ENCODE data around the gene RGMA. TPM values are rescaled to one million over a fixed set of nuclear protein-coding genes. Genes with fewer than 3 reads are reported as not detected.
A peak's percentile ranks its signal among the peaks of the same experiment; 100 is the strongest.

Gene RGMA
- total RNA-seq, 2 experiments from 2014 or later = not detected

GRCh38 chr15:93110502-93111040 lies 21.6 kb upstream of the RGMA start:
- DNase-seq (no peak), ATAC-seq (no peak)
- Mint-ChIP-seq H3K27ac (no peak overlapping the region), H3K4me3 (no peak overlapping the region), H3K9me3 (no peaks in the 10 kb centered on the region), H3K36me3 (ENCODE audit: low read depth) (no peaks in the 10 kb centered on the region), H3K27me3 (peaks cover 45% of the 10 kb centered on the region), H3K4me1 (ENCODE audit: low read depth) (no peaks in the 10 kb centered on the region)
- intact Hi-C loops (cut with micrococcal nuclease) = no loop called here
- CTCF ChIA-PET = no interaction called here
- POLR2A ChIA-PET = no interaction called here
- TF ChIP-seq, protein P1, sequence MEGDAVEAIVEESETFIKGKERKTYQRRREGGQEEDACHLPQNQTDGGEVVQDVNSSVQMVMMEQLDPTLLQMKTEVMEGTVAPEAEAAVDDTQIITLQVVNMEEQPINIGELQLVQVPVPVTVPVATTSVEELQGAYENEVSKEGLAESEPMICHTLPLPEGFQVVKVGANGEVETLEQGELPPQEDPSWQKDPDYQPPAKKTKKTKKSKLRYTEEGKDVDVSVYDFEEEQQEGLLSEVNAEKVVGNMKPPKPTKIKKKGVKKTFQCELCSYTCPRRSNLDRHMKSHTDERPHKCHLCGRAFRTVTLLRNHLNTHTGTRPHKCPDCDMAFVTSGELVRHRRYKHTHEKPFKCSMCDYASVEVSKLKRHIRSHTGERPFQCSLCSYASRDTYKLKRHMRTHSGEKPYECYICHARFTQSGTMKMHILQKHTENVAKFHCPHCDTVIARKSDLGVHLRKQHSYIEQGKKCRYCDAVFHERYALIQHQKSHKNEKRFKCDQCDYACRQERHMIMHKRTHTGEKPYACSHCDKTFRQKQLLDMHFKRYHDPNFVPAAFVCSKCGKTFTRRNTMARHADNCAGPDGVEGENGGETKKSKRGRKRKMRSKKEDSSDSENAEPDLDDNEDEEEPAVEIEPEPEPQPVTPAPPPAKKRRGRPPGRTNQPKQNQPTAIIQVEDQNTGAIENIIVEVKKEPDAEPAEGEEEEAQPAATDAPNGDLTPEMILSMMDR (IDR thresholded peaks at IDR 0.05) = no peak

GRCh38 chr15:93109336-93110102 lies 20.5 kb upstream of the RGMA start:
- no peak overlapping the region for H3K4me3 Mint-ChIP-seq
- ATAC-seq (no peak), DNase-seq (peak; percentile 5)
- intact Hi-C loops (cut with micrococcal nuclease) = no loop called here
- TF ChIP-seq, protein P1 (IDR thresholded peaks at IDR 0.05) = no peak
- H3K27ac Mint-ChIP-seq = no peak overlapping the region
- ChIA-PET CTCF (interaction anchor here (1.4 kb wide), 1 partner anchor 22 kb away, joined by 3 read pairs; no protein-coding TSS in a partner anchor), POLR2A (no interaction called here)
- peaks cover 45% of the 10 kb centered on the region for H3K27me3 Mint-ChIP-seq
- H3K9me3 Mint-ChIP-seq = no peaks in the 10 kb centered on the region
- H3K36me3 Mint-ChIP-seq (ENCODE audit: low read depth) = no peaks in the 10 kb centered on the region
- H3K4me1 Mint-ChIP-seq (ENCODE audit: low read depth) = no peaks in the 10 kb centered on the region

DNA sequence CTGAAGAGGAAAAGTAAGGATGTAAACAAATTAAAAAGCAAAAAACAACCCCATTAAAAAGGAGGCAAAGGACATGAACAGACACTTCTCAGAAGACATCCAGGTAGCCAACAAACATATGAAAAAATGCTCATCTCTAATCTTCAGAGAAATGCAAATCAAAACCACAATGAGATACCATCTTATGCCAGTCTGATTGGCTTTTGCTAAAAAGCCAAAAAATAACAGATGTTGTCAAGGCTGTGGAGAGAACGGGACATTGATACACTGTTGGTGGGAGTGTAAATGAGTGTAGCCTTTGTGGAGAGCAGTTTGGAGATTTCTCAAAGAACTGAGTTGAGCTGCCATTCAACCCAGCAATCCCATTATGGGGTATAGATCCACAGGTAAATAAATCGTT lies 18.6 kb upstream of the RGMA start:
- POLR2A ChIA-PET = no interaction called here
- no peak overlapping the region for H3K4me3 Mint-ChIP-seq
- H3K4me1 Mint-ChIP-seq (ENCODE audit: low read depth) = no peaks in the 10 kb centered on the region
- CTCF ChIA-PET = no interaction called here
- intact Hi-C loops (cut with micrococcal nuclease) = no loop called here
- TF ChIP-seq, protein P1 (IDR thresholded peaks at IDR 0.05) = no peak
- no peaks in the 10 kb centered on the region for H3K36me3 Mint-ChIP-seq (ENCODE audit: low read depth)
- peaks cover 50% of the 10 kb centered on the region for H3K27me3 Mint-ChIP-seq
- ATAC-seq (no peak), DNase-seq (no peak)
- no peak overlapping the region for H3K27ac Mint-ChIP-seq
- H3K9me3 Mint-ChIP-seq = no peaks in the 10 kb centered on the region

DNA sequence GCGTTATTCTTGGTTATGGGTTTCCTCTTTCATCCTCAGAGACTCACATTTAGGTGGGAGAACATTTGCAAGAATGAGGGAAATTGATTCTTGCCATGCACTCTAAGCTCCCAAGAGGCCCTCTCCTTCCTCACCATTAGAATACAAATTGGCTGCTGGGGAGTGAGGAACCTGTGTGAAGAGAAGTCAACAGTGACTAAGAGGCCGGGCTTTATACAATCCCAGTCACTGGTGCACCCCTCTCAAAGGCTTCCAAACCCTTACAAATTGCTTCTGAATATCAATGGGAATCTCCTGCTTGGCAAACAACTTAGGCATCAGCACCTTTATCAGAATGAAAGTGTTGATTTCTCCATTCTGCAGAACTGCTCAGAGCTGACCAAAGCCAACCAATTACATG lies 16.5 kb upstream of the RGMA start:
- ChIA-PET CTCF (no interaction called here), POLR2A (no interaction called here)
- H3K27ac Mint-ChIP-seq = no peak overlapping the region
- intact Hi-C loops (cut with micrococcal nuclease) = no loop called here
- no peaks in the 10 kb centered on the region for H3K9me3 Mint-ChIP-seq
- ATAC-seq (no peak), DNase-seq (no peak)
- H3K27me3 Mint-ChIP-seq = peaks cover 40% of the 10 kb centered on the region
- H3K4me1 Mint-ChIP-seq (ENCODE audit: low read depth) = no peaks in the 10 kb centered on the region
- TF ChIP-seq, protein P1 (IDR thresholded peaks at IDR 0.05) = no peak
- no peak overlapping the region for H3K4me3 Mint-ChIP-seq
- H3K36me3 Mint-ChIP-seq (ENCODE audit: low read depth) = no peaks in the 10 kb centered on the region

DNA sequence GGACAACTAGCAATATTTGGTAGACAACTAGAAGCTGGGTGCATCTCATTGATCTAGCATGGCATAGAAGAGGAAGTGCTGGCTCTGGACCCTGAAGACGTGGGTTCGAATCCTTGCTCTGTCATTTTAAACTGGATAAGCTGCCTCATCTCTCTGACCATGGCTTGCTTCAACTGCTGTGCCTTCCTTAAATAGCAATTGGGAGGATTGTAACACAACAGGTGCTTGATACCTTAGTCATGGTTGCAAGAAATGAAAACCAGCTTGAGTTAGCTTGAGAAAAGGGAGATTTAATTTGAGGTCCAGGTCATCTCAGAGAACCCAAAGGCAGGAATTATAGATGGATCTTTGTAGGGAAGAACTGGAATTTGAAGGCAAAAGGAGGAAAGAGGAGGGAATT lies 14.8 kb upstream of the RGMA start:
- ChIA-PET POLR2A (no interaction called here), CTCF (interaction anchor here (1.2 to 1.4 kb wide), 2 partner anchors 11 to 15 kb away, joined by 3 to 4 read pairs; no protein-coding TSS in a partner anchor)
- Mint-ChIP-seq H3K4me3 (no peak overlapping the region), H3K36me3 (ENCODE audit: low read depth) (no peaks in the 10 kb centered on the region), H3K4me1 (ENCODE audit: low read depth) (no peaks in the 10 kb centered on the region), H3K9me3 (no peaks in the 10 kb centered on the region), H3K27ac (no peak overlapping the region), H3K27me3 (peaks cover 32% of the 10 kb centered on the region)
- DNase-seq = no peak
- ATAC-seq = no peak
- intact Hi-C loops (cut with micrococcal nuclease) = no loop called here
- TF ChIP-seq, protein P1 (IDR thresholded peaks at IDR 0.05) = no peak

Data from activated CD8-positive, alpha-beta T cell treated with anti-CD3 and anti-CD28 coated beads for 36 hours (primary cell).